Fibroblast of the conjunctiva (primary cell): ENCODE results near the gene PRELP.
A peak's percentile ranks its signal among the peaks of the same experiment; 100 is the strongest.
"Not testable (repeated sequence)": the region's sequence is repeated elsewhere in the genome, so short reads cannot be mapped to it uniquely, and the experiment has no call there.

ENCODE experiments used
- DNase-seq: peaks from one replicate; pipeline ENCODE4 v3.0.0-alpha.2; 2010; ENCODE audit warnings: low read depth

Gene PRELP

GRCh38 chr1:203453616-203454015, 22.0 kb upstream of the PRELP start:
- no peak for DNase-seq

- no peak for DNase-seq
These were observed 20.6 kb upstream of the PRELP start for GRCh38 chr1:203454986-203455471.

- no peak for DNase-seq
These were observed 19.9 kb upstream of the PRELP start for GRCh38 chr1:203455706-203456105.

GRCh38 chr1:203456577-203456976, 19.0 kb upstream of the PRELP start:
- no peak for DNase-seq

GRCh38 chr1:203458078-203458477, 17.5 kb upstream of the PRELP start:
- no peak for DNase-seq

GRCh38 chr1:203459671-203460201, 15.9 kb upstream of the PRELP start:
- no peak for DNase-seq

GRCh38 chr1:203461717-203462116, 13.9 kb upstream of the PRELP start:
- no peak for DNase-seq

GRCh38 chr1:203462143-203462542, 13.5 kb upstream of the PRELP start:
- DNase-seq, result no peak

GRCh38 chr1:203462878-203463277, 12.7 kb upstream of the PRELP start:
- peak; percentile 55 for DNase-seq

- DNase-seq, result no peak
These were observed 12.0 kb upstream of the PRELP start for GRCh38 chr1:203463469-203464062.

GRCh38 chr1:203464226-203464625, 11.4 kb upstream of the PRELP start:
- DNase-seq, result no peak

GRCh38 chr1:203464743-203465142, 10.9 kb upstream of the PRELP start:
- no peak for DNase-seq

GRCh38 chr1:203465146-203465798, 10.3 kb upstream of the PRELP start:
- DNase-seq, result no peak

GRCh38 chr1:203465948-203466347, 9.7 kb upstream of the PRELP start:
- DNase-seq, result no peak

- DNase-seq, result not testable (repeated sequence)
These were observed 8.6 kb upstream of the PRELP start for GRCh38 chr1:203466906-203467549.

GRCh38 chr1:203467550-203467921, 8.1 kb upstream of the PRELP start:
- DNase-seq, result no peak

GRCh38 chr1:203468326-203468725, 7.3 kb upstream of the PRELP start:
- no peak for DNase-seq

GRCh38 chr1:203470240-203470639, 5.4 kb upstream of the PRELP start:
- no peak for DNase-seq

GRCh38 chr1:203471841-203472240, 3.8 kb upstream of the PRELP start:
- DNase-seq, result no peak

- no peak for DNase-seq
These were observed 2.3 kb upstream of the PRELP start for GRCh38 chr1:203473281-203473680.

- no peak for DNase-seq
These were observed 1.8 kb upstream of the PRELP start for GRCh38 chr1:203473781-203474305.

GRCh38 chr1:203476216-203476814, 709 bp downstream of the PRELP start:
- DNase-seq, result no peak

- no peak for DNase-seq
These were observed 2.1 kb downstream of the PRELP start for GRCh38 chr1:203477748-203478147.
